Stimulated activated CD8-positive, alpha-beta memory T cell treated with anti-CD3 and anti-CD28 coated beads, Interleukin-4, amount 100 ng/mL, for 1 hour (primary cell): Measurements from ENCODE around the gene RNF130.

Experiments used
- DNase-seq, 2 donors: peaks; one replicate each; pipeline ENCODE4 v3.0.0-alpha.2; 2020; ENCODE audit warnings: low read depth in 2 of 2, low spot score in 1 of 2

Gene RNF130

GRCh38 chr5:180071531-180072255, at the start of gene RNF130:
TSS of gene RNF130 (minus strand) at chr5:180071759. CDS start at chr5:180071702, 57 bp downstream.
- peak; percentile 67 to 77 for DNase-seq

GRCh38 chr5:180120237-180121101, 48.9 kb upstream of the RNF130 start:
- no peak for DNase-seq

- no peak for DNase-seq
Measured at GRCh38 chr5:180119903-180120236, 48.3 kb upstream of the RNF130 start.

GRCh38 chr5:180119031-180119902, 47.7 kb upstream of the RNF130 start:
- DNase-seq, result no peak

GRCh38 chr5:180118391-180118791, 46.8 kb upstream of the RNF130 start:
- DNase-seq, result no peak

- no peak for DNase-seq
Measured at GRCh38 chr5:180117000-180117725, 45.6 kb upstream of the RNF130 start.

- DNase-seq, result no peak
Measured at GRCh38 chr5:180116077-180116999, 44.8 kb upstream of the RNF130 start.

- DNase-seq, result no peak
Measured at GRCh38 chr5:180115326-180116076, 43.9 kb upstream of the RNF130 start.

- DNase-seq, result no peak
Measured at GRCh38 chr5:180114304-180115003, 42.9 kb upstream of the RNF130 start.

- no peak for DNase-seq
Measured at GRCh38 chr5:180113660-180114303, 42.2 kb upstream of the RNF130 start.

GRCh38 chr5:180112181-180112861, 40.8 kb upstream of the RNF130 start:
- no peak for DNase-seq

GRCh38 chr5:180111273-180112002, 39.9 kb upstream of the RNF130 start:
- DNase-seq, result no peak

GRCh38 chr5:180109920-180110319, 38.4 kb upstream of the RNF130 start:
- no peak for DNase-seq

GRCh38 chr5:180107005-180107404, 35.4 kb upstream of the RNF130 start:
- DNase-seq, result no peak

- DNase-seq, result no peak
Measured at GRCh38 chr5:180105827-180106312, 34.3 kb upstream of the RNF130 start.

GRCh38 chr5:180104168-180104530, 32.6 kb upstream of the RNF130 start:
- DNase-seq, result no peak
